GM12875 (cell line): ENCODE results near the gene CTIF.

Source experiments
- H3K4me3 ChIP-seq: one replicate; pipeline ENCODE4 v1.5.1; 2011; ENCODE audit warnings: low read depth, low read length, control low read depth
- TF ChIP-seq, protein P1 (sequence below): IDR thresholded peaks from 2 replicates; pipeline ENCODE4 v1.5.1; 2011; ENCODE audit warnings: low read depth, mild to moderate bottlenecking, control low read depth, inconsistent platforms, low read length, moderate library complexity, borderline replicate concordance; ENCODE audit not compliant: insufficient read depth

Gene CTIF

GRCh38 chr18:48656176-48656575 is 117.3 kb downstream of the CTIF start:
- TF ChIP-seq, protein P1, sequence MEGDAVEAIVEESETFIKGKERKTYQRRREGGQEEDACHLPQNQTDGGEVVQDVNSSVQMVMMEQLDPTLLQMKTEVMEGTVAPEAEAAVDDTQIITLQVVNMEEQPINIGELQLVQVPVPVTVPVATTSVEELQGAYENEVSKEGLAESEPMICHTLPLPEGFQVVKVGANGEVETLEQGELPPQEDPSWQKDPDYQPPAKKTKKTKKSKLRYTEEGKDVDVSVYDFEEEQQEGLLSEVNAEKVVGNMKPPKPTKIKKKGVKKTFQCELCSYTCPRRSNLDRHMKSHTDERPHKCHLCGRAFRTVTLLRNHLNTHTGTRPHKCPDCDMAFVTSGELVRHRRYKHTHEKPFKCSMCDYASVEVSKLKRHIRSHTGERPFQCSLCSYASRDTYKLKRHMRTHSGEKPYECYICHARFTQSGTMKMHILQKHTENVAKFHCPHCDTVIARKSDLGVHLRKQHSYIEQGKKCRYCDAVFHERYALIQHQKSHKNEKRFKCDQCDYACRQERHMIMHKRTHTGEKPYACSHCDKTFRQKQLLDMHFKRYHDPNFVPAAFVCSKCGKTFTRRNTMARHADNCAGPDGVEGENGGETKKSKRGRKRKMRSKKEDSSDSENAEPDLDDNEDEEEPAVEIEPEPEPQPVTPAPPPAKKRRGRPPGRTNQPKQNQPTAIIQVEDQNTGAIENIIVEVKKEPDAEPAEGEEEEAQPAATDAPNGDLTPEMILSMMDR: no peak
- no peak overlapping the region for H3K4me3 ChIP-seq

- TF ChIP-seq, protein P1: no peak
Measured at GRCh38 chr18:48656582-48656981, 117.8 kb downstream of the CTIF start.

GRCh38 chr18:48657447-48658120 is 118.8 kb downstream of the CTIF start:
- TF ChIP-seq, protein P1: no peak
- H3K4me3 ChIP-seq: no peak overlapping the region

More at GRCh38 chr18:48656582-48656981, 117.8 kb downstream of the CTIF start:
- no peak overlapping the region for H3K4me3 ChIP-seq

DNA sequence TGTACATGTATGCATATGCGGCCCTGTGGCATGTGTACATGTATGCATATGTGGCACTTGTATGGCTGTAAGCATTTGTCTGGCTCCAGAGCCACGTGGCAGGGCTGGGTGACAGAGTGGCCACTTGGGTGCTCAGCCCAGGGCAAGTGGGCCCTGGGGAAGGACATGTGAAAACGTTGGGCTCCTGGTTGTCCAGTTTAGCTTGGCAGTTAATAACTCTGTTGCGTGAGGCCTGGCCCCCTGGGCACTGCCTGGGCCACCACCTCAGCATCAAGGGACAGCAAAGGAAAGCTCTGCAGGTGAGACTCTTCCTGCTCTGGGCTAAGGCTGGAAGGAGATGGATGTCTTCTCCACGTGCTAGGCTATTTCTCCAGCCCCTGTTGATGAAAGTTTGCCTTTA is 119.9 kb downstream of the CTIF start:
- TF ChIP-seq, protein P1: no peak
- H3K4me3 ChIP-seq: no peak overlapping the region

- TF ChIP-seq, protein P1: no peak
- no peak overlapping the region for H3K4me3 ChIP-seq
Measured at GRCh38 chr18:48659188-48660009, 120.6 kb downstream of the CTIF start.

DNA sequence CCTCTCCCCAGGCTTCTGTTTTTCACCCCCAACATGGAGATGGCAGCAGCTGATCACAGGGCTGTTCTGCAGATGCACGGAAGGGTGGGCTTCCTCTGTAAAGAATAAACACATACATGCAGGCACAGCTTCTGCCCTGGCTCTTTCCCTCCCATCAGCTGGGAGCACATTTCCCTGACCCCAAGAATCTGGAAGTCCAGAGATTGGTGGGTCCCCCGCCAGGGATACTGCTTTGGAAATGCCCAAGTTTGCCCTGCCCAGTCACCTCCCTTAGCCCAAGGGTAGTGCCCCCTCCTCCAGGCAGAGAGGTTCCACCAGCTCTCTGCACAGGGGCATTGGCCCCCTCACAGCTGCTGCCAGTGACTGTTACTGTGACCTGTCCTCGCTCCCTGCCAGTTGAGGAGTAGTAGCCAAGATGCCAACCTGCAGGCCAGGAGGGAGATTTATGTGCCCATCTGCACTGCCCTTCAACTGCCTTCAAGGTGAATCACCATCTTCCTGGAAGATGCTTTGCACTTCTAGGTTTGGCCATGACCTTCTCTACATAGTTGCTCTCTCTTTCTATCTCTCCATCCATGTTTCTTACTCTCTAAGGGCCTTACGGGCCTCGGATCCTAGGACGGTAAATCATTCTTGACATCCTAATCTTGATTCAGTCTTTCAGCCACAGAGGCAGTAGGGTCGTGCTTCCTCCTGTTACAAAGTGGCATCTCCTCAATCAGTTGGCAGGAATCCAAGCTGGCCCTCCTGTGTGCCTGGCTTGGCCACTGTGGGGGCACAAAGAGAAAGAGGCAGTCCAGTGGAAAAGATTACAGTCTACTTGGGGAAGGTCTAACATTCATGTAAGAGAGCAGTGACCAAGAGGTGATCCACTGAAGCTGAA is 121.8 kb downstream of the CTIF start:
- H3K4me3 ChIP-seq: no peak overlapping the region
- TF ChIP-seq, protein P1: no peak
